ELF-1 (cell line): ENCODE data around the gene IWS1.
A peak's percentile ranks its signal among the peaks of the same experiment; 100 is the strongest.
"Not testable (repeated sequence)": the region's sequence is repeated elsewhere in the genome, so short reads cannot be mapped to it uniquely, and the experiment has no call there.

Experiments used
- DNase-seq: peaks from one replicate; pipeline ENCODE4 v3.0.0-alpha.2; 2016; ENCODE audit warnings: low read depth, low spot score

Gene IWS1

DNA sequence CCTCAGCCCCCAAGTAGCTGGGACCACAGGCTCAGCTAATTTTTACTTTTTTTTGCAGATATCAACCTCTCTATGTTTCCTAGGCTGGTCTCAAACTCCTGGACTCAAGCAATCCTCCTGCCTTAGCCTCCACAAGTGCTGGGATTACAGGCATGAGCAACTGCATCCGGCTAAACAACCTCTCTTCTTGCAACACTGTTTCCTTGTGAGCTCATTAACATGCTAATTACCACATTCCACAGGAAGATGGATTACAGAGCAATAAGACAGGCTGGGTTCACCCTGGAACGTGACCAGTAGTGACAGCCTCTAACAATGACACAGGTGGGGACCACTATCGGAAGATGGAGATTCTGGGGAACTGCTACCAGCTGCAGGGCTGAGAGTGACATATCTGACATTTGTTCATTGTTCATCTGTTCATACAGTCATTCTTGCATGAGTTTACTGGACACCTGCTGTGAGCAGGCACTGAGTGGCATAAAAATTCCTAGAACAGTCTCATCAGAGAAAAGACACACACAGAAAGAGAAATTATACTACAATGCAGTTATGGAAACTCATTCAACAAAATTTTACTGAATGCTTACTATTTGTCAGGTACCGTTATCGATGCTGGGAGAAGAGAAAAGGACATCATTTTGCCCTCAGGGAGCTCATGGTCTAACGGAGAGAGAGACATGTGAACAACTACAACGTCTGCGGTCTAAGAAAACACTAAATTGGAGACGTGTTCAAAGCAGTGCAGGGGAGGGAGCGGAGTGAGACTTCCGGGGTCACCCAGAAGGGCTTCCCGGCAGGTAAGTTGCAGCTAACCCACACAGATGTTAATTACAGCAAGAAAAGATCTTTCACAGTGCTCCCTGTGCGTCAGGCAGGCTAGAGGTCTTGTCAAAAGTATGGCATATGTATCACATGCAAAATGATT, 70.5 kb downstream of the IWS1 start:
- peak; percentile 69 for DNase-seq

DNA sequence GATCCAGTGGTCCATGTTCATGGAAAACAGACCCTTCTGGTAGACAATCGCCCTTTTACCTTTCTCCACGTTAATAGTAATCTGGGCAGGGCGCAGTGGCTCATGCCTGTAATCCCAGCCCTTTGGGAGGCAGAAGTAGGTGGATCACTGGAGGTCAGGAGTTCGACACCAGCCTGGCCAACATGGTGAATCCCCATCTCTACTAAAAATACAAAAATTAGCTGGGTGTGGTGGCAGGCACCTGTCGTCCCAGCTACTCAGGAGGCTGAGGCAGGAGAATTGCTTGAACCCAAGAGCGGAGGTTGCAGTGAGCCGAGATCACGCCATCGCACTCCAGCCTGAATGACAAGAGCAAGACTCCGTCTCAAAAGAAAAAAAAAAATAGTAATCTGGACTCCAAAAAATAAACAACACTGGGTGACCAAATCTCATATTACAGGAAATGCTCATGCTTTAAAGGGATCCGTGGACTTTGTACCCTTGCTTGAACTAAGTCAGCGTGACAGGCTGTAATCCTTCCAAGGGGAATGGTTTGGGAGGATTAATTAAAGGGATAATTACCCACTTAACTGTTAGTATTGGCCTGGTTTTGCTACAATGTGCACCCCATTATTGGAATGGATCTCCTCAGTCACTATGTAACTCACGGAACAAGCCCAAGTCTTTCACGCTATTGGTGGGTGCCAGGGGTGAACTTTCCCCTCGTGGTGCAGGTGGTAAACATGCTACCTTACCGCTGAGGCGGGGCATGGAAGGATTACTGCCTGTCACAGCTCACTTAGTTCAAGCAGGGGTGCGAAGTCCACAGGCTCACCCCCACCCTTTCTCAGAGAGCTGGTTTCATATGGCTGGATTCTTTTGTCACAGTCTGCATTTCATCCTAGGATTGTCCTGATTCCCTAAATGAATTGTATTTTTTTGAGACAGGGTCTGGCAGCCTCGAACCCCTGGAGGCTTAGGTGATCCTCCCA, 71.4 kb downstream of the IWS1 start:
- DNase-seq, result no peak

DNA sequence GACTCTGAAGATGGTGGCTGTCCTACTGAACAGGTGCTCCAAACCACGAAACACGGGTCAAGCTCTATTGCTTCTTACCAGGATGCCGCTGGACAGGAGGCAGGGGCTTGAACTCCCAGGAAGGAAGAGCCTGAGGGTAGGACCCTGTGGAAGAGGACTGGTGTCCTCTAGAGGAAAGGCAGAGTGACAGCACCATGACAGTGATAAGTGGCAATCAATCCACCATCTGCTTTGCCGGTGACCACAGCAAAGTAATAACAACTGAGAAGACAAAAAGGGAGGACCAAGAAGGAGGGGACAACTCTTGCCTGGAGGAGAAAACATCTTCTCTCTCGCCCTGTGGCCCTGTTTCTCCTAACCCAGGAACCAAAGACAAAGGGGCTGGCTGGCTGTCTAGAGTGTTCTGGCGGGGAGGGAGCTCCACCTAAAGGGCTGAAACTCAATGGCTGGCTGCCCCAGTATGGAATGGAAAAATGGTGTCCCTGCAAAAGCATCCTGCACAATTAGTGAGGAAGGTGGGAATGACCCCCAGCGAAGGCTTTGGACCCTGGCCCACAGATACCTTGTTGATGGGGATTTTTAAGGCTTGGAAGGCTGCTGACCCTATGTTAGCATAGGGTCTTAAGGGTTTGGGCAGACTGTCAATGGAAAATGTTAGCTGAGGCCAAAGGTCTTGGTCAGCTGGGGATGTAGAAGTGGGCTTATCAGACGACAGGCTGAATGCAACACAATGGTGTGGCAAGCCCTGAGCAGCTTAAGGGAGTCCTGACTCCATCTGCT, 72.7 kb downstream of the IWS1 start:
- peak; percentile 89 for DNase-seq

DNA sequence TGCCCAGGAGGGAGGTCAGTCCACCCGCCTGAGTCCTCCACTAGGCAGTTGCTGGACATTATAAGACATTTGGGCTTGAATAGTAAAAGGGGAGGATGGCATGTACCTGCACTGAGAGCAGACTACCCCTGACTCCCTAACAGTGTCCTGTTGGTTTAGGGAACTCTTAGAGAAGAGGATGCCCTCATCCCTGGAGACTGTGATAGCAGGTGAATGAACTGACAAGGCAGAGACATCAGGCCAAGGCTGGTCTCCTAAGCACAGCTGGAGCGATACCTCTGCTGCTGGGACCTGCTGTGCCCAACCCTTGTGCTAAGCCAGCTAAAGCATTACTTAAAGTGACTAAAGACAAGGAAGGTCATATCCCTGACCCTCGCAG, 73.3 kb downstream of the IWS1 start:
- DNase-seq, result no peak

DNA sequence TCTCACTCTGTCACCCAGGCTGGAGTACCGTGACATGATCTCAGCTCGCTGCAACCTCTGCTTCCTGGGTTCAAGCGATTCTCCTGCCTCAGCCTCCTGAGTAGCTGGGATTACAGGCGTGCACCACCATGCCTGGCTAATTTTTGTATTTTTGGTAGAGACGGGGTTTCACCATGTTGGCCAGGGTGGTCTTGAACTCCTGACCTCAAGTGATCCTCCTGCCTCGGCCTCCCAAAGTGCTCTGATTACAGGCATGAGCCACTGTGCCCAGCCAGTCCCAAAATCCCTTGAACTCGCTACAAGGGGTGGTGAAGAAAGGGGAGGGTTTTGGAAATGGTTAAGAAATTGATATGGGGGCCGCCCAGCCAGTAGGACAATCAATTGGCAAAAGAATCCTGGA, 73.9 kb downstream of the IWS1 start:
- not testable (repeated sequence) for DNase-seq

DNA sequence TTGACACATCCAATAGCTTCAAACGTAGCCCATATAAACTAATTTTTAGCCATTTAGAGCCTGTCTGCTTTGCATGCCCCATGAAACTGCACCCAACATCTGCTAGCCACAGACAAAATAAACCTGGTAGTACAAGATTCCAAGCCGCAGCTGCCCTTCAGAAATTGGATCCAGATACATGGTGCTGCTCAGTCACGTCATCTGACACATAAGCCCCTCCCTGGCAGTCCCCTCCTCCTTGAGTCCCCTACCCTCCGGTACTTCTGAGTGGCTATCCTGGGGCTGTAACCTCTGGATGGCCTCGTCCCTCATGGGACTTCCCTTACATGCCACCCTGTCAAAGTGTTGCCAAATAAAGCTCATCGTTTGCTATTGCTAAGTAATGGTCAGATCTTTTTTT, 74.3 kb downstream of the IWS1 start:
- DNase-seq, result peak; percentile 18

DNA sequence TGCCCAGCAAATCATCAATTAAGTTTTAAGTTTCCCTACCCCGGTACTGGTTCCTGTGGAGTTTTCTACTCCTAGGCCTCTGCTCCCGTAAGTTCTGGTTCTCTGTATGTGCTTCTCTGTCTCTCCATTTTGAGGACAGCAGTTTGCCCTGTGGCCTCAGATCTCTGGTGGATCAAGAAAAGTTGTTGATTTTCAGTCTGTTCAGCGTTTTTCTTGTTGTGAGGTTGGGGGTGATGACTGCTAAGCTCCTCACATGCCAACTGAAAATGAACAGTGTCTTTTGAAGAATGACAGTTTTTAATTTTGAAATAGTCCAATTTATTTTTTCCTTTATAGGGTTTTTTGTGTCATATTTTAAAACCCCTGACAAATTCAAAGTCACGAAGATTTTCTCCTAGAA, 76.4 kb downstream of the IWS1 start:
- DNase-seq, result no peak

DNA sequence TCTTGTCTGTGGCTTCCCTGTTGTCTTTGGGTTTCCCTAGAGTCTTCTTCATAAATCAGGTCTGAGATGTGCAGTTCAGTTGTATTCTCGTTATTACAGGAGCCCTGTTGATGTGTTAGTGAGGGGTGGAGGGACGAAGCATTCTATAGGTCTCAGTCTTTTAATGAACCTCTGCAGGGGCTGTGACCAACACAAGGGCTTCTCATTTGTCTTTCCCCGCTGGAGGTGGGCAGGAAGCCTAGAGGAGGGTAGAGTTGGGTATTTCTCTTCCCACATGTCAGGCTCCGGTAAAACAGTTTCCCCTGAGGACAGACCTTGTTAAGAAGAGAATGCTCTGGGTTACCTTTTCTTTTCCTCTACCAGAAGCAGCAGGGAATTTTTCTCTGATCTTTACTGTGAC, 76.9 kb downstream of the IWS1 start:
- peak; percentile 64 for DNase-seq

DNA sequence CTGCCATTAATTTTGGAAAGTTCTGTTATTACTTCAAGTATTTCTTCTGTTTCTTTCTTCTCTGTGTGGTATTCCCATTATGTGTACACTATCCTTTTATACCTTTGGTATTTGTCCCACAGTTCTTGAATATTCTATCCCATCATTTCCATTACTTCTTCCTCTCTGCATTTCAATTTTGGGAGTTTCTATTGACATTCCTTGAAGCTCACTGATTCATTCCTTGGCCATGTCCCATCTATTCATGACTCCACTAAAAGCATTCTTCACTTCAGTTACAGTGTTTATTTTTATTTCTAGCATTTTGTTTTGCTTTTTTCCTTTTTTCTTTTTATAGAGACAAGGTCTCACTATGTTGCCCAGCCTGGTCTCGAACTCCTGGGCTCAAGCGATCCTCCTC, 77.8 kb downstream of the IWS1 start:
- DNase-seq, result no peak

DNA sequence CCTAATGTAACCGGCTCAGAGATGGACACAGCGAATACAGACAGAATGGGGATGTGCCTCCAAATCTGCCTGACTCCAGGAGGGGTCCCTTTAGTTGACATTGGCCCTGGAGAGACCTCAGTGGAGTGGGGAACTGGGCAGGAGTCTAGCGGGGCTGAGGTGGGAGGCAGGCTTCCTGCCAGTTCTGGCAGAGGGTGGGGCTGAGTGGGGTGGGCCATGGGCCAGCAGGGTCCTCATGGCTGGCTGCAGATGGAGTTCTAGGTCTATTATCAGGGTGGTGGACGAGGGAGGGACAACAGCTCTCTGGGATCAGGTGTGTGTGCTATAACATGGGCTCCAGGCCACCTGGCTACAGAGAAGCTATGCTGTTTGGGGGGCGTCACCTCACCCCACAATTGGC, 86.9 kb downstream of the IWS1 start:
- no peak for DNase-seq

DNA sequence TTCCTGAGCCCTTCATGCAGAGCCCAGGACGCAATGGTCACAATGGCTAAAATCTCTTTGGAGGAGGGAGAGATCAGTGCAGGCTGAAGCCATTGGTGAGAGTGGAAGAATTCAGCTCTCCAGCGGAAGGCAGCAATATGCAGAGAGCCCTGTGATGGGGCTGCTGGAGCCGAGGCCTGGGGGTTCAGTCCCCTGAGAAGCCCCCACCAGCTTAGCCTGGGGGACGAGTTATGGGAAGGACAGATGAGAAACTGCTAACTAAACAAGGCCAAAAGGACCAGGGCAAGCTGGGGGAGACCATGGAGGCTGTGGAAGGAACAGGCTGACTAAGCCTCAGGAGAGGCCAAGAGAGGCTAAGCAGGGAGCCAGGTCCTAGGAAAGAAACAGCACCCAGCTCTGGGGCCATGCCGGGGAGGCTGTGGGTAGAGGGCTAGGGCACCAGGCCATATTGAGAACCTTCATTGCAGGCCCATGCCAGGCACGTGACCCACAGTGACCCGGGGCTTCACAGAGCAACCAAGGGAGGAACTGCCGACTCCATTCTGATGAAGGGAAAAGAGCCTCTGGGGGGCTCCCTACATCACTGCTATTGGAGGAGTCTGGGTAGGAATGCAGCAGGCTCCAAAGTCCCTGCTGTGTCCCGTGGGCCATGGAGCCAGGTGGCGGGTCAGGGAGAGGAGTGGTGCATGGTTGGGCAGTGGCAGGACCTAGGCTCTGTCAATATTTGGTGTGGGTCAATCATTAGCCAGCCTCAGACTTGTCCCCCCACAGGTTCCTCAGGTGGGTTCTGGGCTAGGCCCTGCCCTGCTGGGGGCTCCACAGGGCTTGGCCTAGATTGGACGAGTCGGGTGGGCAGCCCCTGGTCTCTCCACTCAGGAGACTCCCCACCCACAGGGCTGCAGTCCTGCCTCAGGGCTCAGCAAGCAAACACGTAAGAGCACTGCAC, 88.2 kb downstream of the IWS1 start:
- peak; percentile 27 for DNase-seq

DNA sequence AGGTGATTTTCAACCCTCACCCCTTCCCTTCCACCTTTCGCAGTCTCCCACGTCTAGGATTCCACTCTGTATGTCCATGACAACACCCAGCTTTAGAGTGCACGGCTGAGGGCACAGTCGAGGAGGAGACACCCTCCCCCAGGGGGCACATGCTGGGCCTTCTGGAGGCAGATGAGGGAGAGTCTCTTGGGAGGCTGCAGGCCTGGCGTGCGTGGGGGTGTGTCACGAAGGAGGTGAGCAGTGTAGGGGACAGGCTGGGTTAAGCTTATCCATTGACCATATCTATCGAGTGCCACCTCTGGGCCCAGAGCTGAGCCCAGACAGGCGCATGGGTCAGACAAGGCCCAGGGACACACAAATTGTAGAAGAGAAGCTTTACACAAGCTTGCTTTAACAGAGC, 89.2 kb downstream of the IWS1 start:
- DNase-seq, result no peak

DNA sequence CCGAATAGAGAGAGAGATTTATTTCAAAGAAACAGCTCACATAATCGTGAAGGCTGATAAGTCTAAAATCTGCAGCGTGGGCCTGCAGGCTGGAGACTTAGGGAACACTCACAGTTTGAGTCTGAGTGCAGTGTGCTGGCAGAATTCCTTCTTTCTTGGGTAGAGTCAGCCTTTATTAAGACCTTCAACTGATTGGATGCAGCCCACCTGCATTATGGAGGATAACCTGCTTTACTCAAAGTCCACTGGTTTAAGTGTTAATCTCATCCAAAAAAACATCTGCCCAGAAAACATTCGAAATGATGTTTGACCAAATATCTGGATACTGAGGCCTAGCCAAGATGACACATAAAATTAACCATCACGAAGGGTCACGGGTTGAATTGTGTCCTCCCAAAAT, 91.8 kb downstream of the IWS1 start:
- DNase-seq, result no peak

DNA sequence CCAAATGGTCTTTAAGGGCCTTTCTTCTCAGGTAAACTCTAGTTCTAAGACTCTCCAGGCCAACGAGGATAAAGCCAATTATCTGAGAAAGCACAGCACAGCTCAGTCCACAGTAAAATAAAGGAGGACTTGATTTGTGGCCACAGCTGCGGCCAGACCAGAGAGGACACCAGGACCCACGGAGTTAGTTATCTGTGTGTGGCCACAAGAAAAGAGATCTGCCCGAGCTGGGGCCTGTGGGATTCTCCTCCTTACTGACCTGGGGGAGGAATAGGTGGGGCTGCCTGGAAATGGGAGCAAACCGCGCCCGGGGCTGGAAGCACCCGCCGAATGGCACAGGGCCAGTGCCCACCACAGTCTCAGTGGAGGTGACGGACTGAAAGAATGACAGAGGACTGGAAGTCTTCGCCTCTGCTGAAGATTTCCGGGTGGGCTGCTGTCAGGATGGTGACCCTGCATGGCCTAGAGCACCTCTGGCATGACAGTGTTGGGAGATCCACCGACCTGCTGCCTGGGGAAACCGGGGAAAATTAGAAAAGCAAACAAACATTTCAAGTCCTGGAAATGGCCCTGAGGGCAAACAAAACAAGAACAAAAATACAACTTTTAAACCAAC, 94.8 kb downstream of the IWS1 start:
- DNase-seq, result peak; percentile 14
